Ureter (tissue), 1 donor: Measurements from ENCODE around the gene AGRP. TPM values are rescaled to one million over a fixed set of nuclear protein-coding genes. Genes with fewer than 3 reads are reported as not detected.
"Not testable (repeated sequence)": the region's sequence is repeated elsewhere in the genome, so short reads cannot be mapped to it uniquely, and the experiment has no call there.

Experiments used
- DNase-seq: peaks from one replicate; pipeline ENCODE4 v3.0.0-alpha.2; 2020; ENCODE audit warnings: low spot score
- total RNA-seq: library from RNA; stranded (reverse); gene quantifications from one replicate; pipeline ENCODE4 v1.2.4, GENCODE V29; 2023
- donor health status: DM: yes; HTN: yes; CAD: no.

AGRP gene
- total RNA-seq, 1 donor from 2014 or later = not detected

GRCh38 chr16:67504031-67505021, 21.0 kb upstream of the AGRP start:
- no peak for DNase-seq

DNA sequence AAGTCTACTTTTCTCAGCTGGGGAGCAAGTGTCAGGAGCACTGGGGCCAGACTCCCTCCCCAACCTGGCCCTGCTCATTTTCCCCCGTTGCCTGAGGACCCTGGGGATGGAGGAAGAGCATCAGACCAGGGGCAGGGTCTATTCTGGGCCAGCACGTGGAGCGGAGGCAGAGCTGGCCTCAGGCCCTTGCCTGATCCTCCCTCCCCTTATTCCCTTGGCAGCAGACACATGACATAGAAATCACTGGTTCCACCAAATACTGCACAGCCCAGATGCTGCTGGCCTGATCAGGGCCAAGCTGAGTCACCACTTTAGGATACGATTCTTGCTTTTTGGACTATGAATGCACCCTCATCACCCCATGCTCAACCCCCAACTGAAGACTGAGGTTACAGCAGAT, 15.8 kb upstream of the AGRP start:
- DNase-seq = no peak

GRCh38 chr16:67490335-67491096, 7.2 kb upstream of the AGRP start:
- DNase-seq = no peak

DNA sequence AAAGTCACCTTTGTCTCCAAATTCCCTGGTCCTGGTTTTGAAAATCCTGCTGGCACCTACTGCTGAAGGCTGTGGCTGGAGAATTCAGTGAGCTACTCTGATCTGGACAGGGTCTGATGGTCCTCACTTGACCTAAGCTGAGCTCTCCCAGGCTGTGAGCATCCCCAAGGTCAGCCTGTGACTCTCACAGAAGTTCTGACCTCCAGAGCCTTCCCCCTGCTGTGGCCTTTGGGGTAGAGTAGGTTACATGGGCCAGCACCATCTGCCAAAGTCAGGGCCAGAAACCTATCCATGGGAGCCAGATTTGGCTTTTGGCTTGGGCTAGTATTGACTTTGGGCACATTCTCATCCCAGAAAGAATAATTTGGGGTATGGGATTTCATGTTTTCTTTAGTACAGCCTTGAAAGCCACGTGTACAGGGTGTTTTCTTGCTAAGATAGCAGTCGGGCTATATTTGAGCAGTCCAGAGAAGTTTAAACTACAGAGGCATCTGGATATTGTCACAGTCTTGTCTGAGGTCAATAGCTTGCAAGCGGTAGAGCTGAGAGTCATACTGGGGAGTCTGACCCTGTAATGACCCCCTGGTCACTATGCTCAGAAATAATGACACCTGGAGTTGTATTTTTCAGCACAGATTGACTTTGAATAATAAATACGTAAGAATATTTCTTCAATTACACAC, 6.2 kb upstream of the AGRP start:
- no peak for DNase-seq

DNA sequence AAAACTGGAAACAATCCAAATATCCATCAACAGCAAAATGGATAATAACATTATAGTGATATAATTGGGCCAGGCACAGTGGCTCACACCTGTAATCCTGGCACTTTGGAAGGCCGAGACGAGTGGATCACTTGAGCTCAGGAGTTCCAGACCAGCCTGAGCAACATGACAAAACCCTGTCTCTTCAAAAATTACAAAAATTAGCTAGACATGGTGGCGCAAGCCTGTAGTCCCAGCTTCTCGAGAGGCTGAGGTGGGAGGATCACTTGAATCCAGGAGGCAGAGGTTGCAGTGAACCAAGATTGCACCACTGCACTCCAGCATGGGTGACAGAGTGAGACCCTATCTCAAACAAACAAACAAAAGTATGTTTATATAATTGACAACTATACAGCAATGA, 4.2 kb upstream of the AGRP start:
- DNase-seq = not testable (repeated sequence)

DNA sequence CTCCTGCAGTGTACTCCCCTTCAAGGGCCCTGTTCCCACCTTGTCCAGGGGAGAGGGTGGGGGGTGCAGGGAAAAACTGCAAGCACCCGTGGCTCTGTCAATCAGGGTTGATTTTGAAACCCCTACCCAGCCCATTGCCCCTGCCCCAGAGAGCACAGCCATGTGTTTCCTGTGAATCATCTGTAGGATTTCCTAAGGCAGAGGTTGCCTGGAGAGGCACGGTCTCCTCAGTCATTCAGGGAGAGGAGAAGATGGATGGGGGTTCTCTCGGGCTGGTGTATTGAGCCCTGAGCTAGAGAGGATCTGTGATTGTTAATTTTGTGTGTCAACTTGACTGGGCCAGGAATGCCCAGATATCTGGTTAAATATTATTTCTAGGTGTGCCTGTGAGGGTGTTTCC, 3.5 kb upstream of the AGRP start:
- no peak for DNase-seq

- DNase-seq = no peak
Observed at GRCh38 chr16:67483731-67484525, 581 bp upstream of the AGRP start.

- no peak for DNase-seq
Observed at GRCh38 chr16:67482233-67482924, 968 bp downstream of the AGRP start.

GRCh38 chr16:67481561-67482232, 1.6 kb downstream of the AGRP start:
- DNase-seq = peak; percentile 73

- peak; percentile 100 for DNase-seq
Observed at GRCh38 chr16:67480833-67481560, 2.4 kb downstream of the AGRP start, which contains the start of gene ATP6V0D1. ATP6V0D1 (minus strand) TSS chr16:67481157; CDS start chr16:67481086, 71 bp downstream.

GRCh38 chr16:67477960-67478554, 5.3 kb downstream of the AGRP start:
- DNase-seq = no peak

DNA sequence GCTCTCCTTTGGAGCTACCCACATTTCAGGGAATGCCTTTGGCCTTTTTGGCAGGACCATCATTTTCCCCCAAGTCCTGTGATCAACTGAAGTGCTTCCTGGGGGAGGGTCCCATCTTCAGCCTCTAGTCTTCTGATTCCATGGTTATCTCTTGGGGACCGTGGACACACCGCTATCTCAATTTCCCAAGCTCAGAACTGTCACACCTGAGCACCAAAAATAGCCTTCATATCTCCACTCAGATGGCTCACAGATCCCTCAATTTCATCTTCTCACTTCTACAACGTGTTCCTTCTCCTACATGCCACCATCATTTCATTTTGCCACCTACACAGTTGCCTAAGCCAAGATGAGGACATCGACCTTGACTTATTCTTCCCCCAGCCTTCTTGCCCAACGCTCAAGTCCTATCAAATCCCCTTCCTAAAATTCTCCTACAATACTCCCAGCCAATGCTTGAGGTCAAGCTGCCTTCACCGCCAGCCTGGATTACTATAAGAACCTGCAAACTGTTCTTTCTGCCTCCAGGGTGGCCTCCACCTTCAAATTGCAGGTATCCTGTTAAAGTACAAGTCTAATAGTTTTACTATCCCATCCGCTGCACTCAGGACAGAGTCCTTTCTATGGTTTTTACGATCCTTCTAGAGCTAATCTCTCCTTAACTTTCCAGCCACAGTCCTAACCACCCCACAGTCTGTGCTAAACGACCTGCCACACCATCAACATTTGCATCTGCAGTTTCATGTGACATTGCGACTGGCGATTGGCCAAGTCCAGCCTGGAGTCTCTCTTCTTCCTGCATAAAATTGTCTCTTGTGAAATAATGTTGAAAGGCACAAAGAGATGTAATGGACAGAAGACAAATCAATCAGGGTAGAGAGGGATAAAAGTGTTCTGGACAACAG, 8.5 kb downstream of the AGRP start:
- DNase-seq = no peak

GRCh38 chr16:67471758-67472384, 11.5 kb downstream of the AGRP start:
- no peak for DNase-seq

- DNase-seq = no peak
Observed at GRCh38 chr16:67470359-67470758, 13.0 kb downstream of the AGRP start.

GRCh38 chr16:67468731-67469130, 14.6 kb downstream of the AGRP start:
- no peak for DNase-seq

DNA sequence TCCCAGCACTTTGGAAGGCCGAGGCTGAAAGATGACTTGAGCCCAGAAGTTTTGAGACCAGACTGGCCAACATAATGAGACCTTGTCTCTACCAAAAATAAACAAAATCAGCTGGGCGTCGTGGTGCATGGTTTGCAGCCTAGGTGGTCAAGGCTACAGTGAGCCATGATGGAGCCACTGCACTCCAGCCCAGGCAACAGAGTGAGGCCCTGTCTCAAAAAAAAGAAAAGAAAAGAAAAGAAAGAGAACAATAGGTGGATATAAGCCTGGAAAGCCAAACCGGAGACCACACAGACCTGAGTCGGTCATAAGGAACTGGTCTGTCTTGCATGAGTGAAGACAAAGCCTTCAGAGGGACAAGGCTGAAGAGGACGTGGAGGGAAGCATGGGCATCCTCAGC, 16.8 kb downstream of the AGRP start:
- DNase-seq = no peak

DNA sequence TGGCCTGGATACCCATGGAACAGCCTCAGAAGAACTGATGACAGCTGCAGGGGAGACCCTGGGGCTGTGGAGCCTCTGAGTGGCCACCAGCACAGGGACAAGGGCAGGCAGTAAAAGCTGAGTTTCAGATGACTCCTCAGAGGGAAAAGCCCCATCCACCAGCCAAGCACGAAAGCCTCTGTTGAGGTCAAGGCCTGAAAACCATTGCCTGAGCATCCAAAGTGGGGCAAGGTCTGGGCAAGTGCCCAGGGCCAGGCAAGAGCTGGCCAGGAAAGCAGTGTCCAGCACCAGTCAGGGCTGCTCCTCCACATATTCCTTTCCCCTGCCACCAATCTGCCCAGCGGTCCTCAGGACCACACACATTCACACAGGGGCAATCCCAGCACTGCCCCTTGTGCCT, 18.8 kb downstream of the AGRP start:
- no peak for DNase-seq
